Glutamatergic neuron (in vitro differentiated cells): ENCODE measurements around the gene PSKH1. TPM values are rescaled to one million over a fixed set of nuclear protein-coding genes. Genes with fewer than 3 reads are reported as not detected.
"Not testable (repeated sequence)": the region's sequence is repeated elsewhere in the genome, so short reads cannot be mapped to it uniquely, and the experiment has no call there.

ENCODE experiments used
- DNase-seq: peaks from one replicate; pipeline ENCODE4 v3.0.0; 2022
- H3K27ac Mint-ChIP-seq: one replicate; pipeline ENCODE4 v1.8.0; 2020; ENCODE audit warnings: mild to moderate bottlenecking, mixed read lengths, inconsistent platforms; ENCODE audit not compliant: unreplicated experiment
- H3K27me3 Mint-ChIP-seq: one replicate; pipeline ENCODE4 v1.8.0; 2020; ENCODE audit warnings: mild to moderate bottlenecking, moderate library complexity, mixed read lengths, inconsistent platforms; ENCODE audit not compliant: unreplicated experiment
- H3K36me3 Mint-ChIP-seq: one replicate; pipeline ENCODE4 v1.8.0; 2020; ENCODE audit warnings: mild to moderate bottlenecking, mixed read lengths, inconsistent platforms; ENCODE audit not compliant: unreplicated experiment
- H3K4me1 Mint-ChIP-seq: one replicate; pipeline ENCODE4 v1.8.0; 2020; ENCODE audit warnings: mild to moderate bottlenecking, low read depth, mixed read lengths, inconsistent platforms; ENCODE audit not compliant: unreplicated experiment
- H3K4me3 Mint-ChIP-seq: one replicate; pipeline ENCODE4 v1.8.0; 2020; ENCODE audit warnings: mild to moderate bottlenecking, mixed read lengths, inconsistent platforms; ENCODE audit not compliant: unreplicated experiment
- H3K9me3 Mint-ChIP-seq: one replicate; pipeline ENCODE4 v1.8.0; 2020; ENCODE audit warnings: mild to moderate bottlenecking, moderate library complexity, mixed read lengths, inconsistent platforms; ENCODE audit not compliant: unreplicated experiment
- CTCF ChIP-seq: fragments of 200-600 bp; sonication (generic); IDR thresholded peaks from one replicate; pipeline ENCODE4 v1.5.0; 2021; ENCODE audit not compliant: partially characterized antibody, unreplicated experiment
- total RNA-seq: library from RNA; stranded (reverse); fragmentation: NEBNext Ultra II Directional; extraction: Animal tissue kit (Norgen Biotek cat#: 25700); gene quantifications from one replicate; pipeline ENCODE4 v1.2.1, GENCODE V29; 2021; ENCODE audit not compliant: unreplicated experiment

The PSKH1 gene
- total RNA-seq, 1 donor from 2014 or later = 27.9 TPM

GRCh38 chr16:67914758-67915495 is 21.9 kb downstream of the PSKH1 start:
- DNase-seq = no peak
- peaks cover 16% of the 10 kb centered on the region for H3K4me1 Mint-ChIP-seq
- no peak for TF ChIP-seq CTCF
- peaks cover 5% of the 10 kb centered on the region for H3K9me3 Mint-ChIP-seq
- peak overlapping the region; percentile 41 for H3K27ac Mint-ChIP-seq
- peaks cover 3% of the 10 kb centered on the region for H3K27me3 Mint-ChIP-seq
- H3K4me3 Mint-ChIP-seq = no peak overlapping the region
- H3K36me3 Mint-ChIP-seq = no peaks in the 10 kb centered on the region

GRCh38 chr16:67915496-67915769 is 22.4 kb downstream of the PSKH1 start:
- H3K27me3 Mint-ChIP-seq, H3K9me3 Mint-ChIP-seq, DNase-seq, H3K36me3 Mint-ChIP-seq, H3K4me3 Mint-ChIP-seq: not testable (repeated sequence)
- H3K27ac Mint-ChIP-seq = peak overlapping the region; percentile 43
- peaks cover 16% of the 10 kb centered on the region for H3K4me1 Mint-ChIP-seq

- peaks cover 3% of the 10 kb centered on the region for H3K27me3 Mint-ChIP-seq
- peaks cover 5% of the 10 kb centered on the region for H3K9me3 Mint-ChIP-seq
- peak overlapping the region; percentile 43 for H3K27ac Mint-ChIP-seq
- DNase-seq = no peak
- no peaks in the 10 kb centered on the region for H3K36me3 Mint-ChIP-seq
- no peak for TF ChIP-seq CTCF
- no peak overlapping the region for H3K4me3 Mint-ChIP-seq
- peaks cover 16% of the 10 kb centered on the region for H3K4me1 Mint-ChIP-seq
These were observed 23.0 kb downstream of the PSKH1 start for GRCh38 chr16:67915831-67916723.

GRCh38 chr16:67917140-67917851 is 24.2 kb downstream of the PSKH1 start:
- H3K4me1 Mint-ChIP-seq = peaks cover 16% of the 10 kb centered on the region
- peak overlapping the region; percentile 26 for H3K4me3 Mint-ChIP-seq
- peaks cover 6% of the 10 kb centered on the region for H3K27me3 Mint-ChIP-seq
- H3K36me3 Mint-ChIP-seq = no peaks in the 10 kb centered on the region
- no peak for TF ChIP-seq CTCF
- DNase-seq = peak; percentile 55
- peak overlapping the region; percentile 75 for H3K27ac Mint-ChIP-seq
- peaks cover 6% of the 10 kb centered on the region for H3K9me3 Mint-ChIP-seq

- H3K4me3 Mint-ChIP-seq = peak overlapping the region; percentile 26
These were observed 24.8 kb downstream of the PSKH1 start for GRCh38 chr16:67917852-67918236.

More at GRCh38 chr16:67917852-67918236, 24.8 kb downstream of the PSKH1 start:
- no peak for DNase-seq
- Mint-ChIP-seq H3K27ac (peak overlapping the region; percentile 75), H3K9me3 (peaks cover 6% of the 10 kb centered on the region), H3K36me3 (no peaks in the 10 kb centered on the region), H3K27me3 (peaks cover 6% of the 10 kb centered on the region), H3K4me1 (peaks cover 16% of the 10 kb centered on the region)
- TF ChIP-seq CTCF = no peak
